GM12875 (cell line): ENCODE measurements around the gene ATRNL1.

Experiments used
- H3K4me3 ChIP-seq: one replicate; pipeline ENCODE4 v1.5.1; 2011; ENCODE audit warnings: low read depth, low read length, control low read depth
- CTCF ChIP-seq: IDR thresholded peaks from 2 replicates; pipeline ENCODE4 v1.5.1; 2011; ENCODE audit warnings: low read depth, mild to moderate bottlenecking, control low read depth, inconsistent platforms, low read length, moderate library complexity, borderline replicate concordance; ENCODE audit not compliant: insufficient read depth

Gene ATRNL1

GRCh38 chr10:115989621-115990020, 896.5 kb downstream of the ATRNL1 start:
- TF ChIP-seq CTCF, result no peak

GRCh38 chr10:115992236-115992986, 899.2 kb downstream of the ATRNL1 start:
- no peak for TF ChIP-seq CTCF
- no peak overlapping the region for H3K4me3 ChIP-seq

More at GRCh38 chr10:115989621-115990020, 896.5 kb downstream of the ATRNL1 start:
- no peak overlapping the region for H3K4me3 ChIP-seq

GRCh38 chr10:115996031-115996430, 902.9 kb downstream of the ATRNL1 start:
- no peak overlapping the region for H3K4me3 ChIP-seq
- TF ChIP-seq CTCF, result no peak

GRCh38 chr10:115998301-115998700, 905.1 kb downstream of the ATRNL1 start:
- no peak overlapping the region for H3K4me3 ChIP-seq
- no peak for TF ChIP-seq CTCF
